Caco-2 (cell line): ENCODE results near the gene ELMO1. TPM values are rescaled to one million over a fixed set of nuclear protein-coding genes. Genes with fewer than 3 reads are reported as not detected.

Source experiments
- BruUV-seq: library from RNA; stranded (reverse); fragments of 400-500 nt; replicated peaks from 2 replicates; lab custom pipeline; 2021; lab: Mats Ljungman, UMichigan
- CTCF ChIA-PET: fragments of 300-600 bp; sonication (Branson Sonifier 250); formaldehyde crosslinking; loops from one replicate; lab custom pipeline; 2022; ENCODE audit warnings: antibody characterized with exemption; lab: Charles Lee
- POLR2A ChIA-PET: fragments of 300-600 bp; sonication (Branson Sonifier 250); formaldehyde crosslinking; loops from one replicate; lab custom pipeline; 2022; ENCODE audit warnings: antibody characterized with exemption; lab: Charles Lee
- DNase-seq, 2 experiments: peaks; one replicate each; pipeline versions ENCODE4 v3.0.0 to v3.0.0-alpha.2; 2020 to 2022
- H3K27me3 ChIP-seq: replicated peaks from 2 replicates; pipeline ENCODE4 v1.6.0; 2011; ENCODE audit warnings: low read length; ENCODE audit not compliant: control insufficient read depth, insufficient read depth
- H3K36me3 ChIP-seq: 2 replicates; pipeline ENCODE4 v1.5.1; 2011; ENCODE audit warnings: low read length; ENCODE audit not compliant: control insufficient read depth, insufficient read depth
- H3K4me1 ChIP-seq: fragments of 250-450 bp; sonication (Bioruptor Pico); 2 replicates; pipeline ENCODE4 v1.5.1; 2020; ENCODE audit warnings: mild to moderate bottlenecking
- H3K4me3 ChIP-seq: 2 replicates; pipeline ENCODE4 v1.5.1; 2011; ENCODE audit warnings: low read depth, mild to moderate bottlenecking, control low read depth, low read length
- H3K9me3 ChIP-seq: fragments of 250-450 bp; sonication (Bioruptor Pico); 2 replicates; pipeline ENCODE4 v1.5.1; 2020; ENCODE audit warnings: mild to moderate bottlenecking, moderate library complexity
- H3K27ac Mint-ChIP-seq: one replicate; pipeline ENCODE4 v1.8.0; 2022; ENCODE audit warnings: mixed read lengths; ENCODE audit not compliant: unreplicated experiment
- H3K27me3 Mint-ChIP-seq: one replicate; pipeline ENCODE4 v1.8.0; 2022; ENCODE audit warnings: mixed read lengths; ENCODE audit not compliant: insufficient read depth, unreplicated experiment
- H3K36me3 Mint-ChIP-seq: one replicate; pipeline ENCODE4 v1.8.0; 2022; ENCODE audit warnings: mild to moderate bottlenecking, mixed read lengths; ENCODE audit not compliant: insufficient read depth, unreplicated experiment
- H3K4me1 Mint-ChIP-seq: one replicate; pipeline ENCODE4 v1.8.0; 2022; ENCODE audit warnings: low read depth, mixed read lengths; ENCODE audit not compliant: unreplicated experiment
- H3K4me3 Mint-ChIP-seq: one replicate; pipeline ENCODE4 v1.8.0; 2022; ENCODE audit warnings: mild to moderate bottlenecking, moderate library complexity, mixed read lengths; ENCODE audit not compliant: unreplicated experiment
- H3K9me3 Mint-ChIP-seq: one replicate; pipeline ENCODE4 v1.8.0; 2022; ENCODE audit warnings: mixed read lengths; ENCODE audit not compliant: unreplicated experiment
- CTCF ChIP-seq, 2 experiments: fragments of 200-600 bp in 1 of 2; IDR thresholded peaks; 1 replicate in 1 of 2; 2 replicates in 1 of 2; pipeline versions ENCODE4 v1.5.1 to v1.8.0; 2011 to 2022; ENCODE audit warnings: antibody characterized with exemption in 1 of 2, control low read depth in 1 of 2, inconsistent platforms in 1 of 2, low read depth in 1 of 2, low read length in 1 of 2, mild to moderate bottlenecking in 1 of 2, moderate library complexity in 1 of 2; ENCODE audit not compliant: insufficient read depth in 1 of 2, severe bottlenecking in 1 of 2, unreplicated experiment in 1 of 2
- intact Hi-C: fragments of 100-400 bp; cut with micrococcal nuclease; formaldehyde crosslinking; loops from one replicate; pipeline ENCODE4 v1.10.0; 2022; ENCODE audit not compliant: unreplicated experiment
- total RNA-seq: library from RNA; stranded (reverse); gene quantifications from 2 replicates; pipeline ENCODE4 v1.2.3, GENCODE V29; 2022

ELMO1 gene
- total RNA-seq, 1 experiment from 2014 or later = 0.14 TPM

- no peak for DNase-seq
- H3K27ac Mint-ChIP-seq = no peak overlapping the region
- H3K27me3 Mint-ChIP-seq = no peaks in the 10 kb centered on the region
- ChIA-PET POLR2A (no interaction called here), CTCF (no interaction called here)
- H3K9me3 Mint-ChIP-seq = peaks cover 10% of the 10 kb centered on the region
- intact Hi-C loops = no loop called here
- Histone ChIP-seq H3K9me3 (no peaks in the 10 kb centered on the region), H3K4me1 (no peaks in the 10 kb centered on the region), H3K4me3 (no peak overlapping the region), H3K27me3 (no peaks in the 10 kb centered on the region), H3K36me3 (no peaks in the 10 kb centered on the region)
- no peak overlapping the region for H3K4me3 Mint-ChIP-seq
- no peaks in the 10 kb centered on the region for H3K36me3 Mint-ChIP-seq
- TF ChIP-seq CTCF (IDR thresholded peaks at IDR 0.05; ENCODE audit: insufficient read depth in 1 of 2, low read depth in 1 of 2, low read length in 1 of 2, severe bottlenecking in 1 of 2, unreplicated experiment in 1 of 2) = no peak
- no TSS peak for BruUV-seq
- no peaks in the 10 kb centered on the region for H3K4me1 Mint-ChIP-seq
These were observed 157.9 kb downstream of the ELMO1 start for GRCh38 chr7:37290731-37291130.

GRCh38 chr7:37289781-37290180 is 158.9 kb downstream of the ELMO1 start:
- H3K27ac Mint-ChIP-seq = no peak overlapping the region
- H3K4me3 Mint-ChIP-seq = no peak overlapping the region
- DNase-seq = no peak
- intact Hi-C loops = no loop called here
- no peak for TF ChIP-seq CTCF (IDR thresholded peaks at IDR 0.05; ENCODE audit: insufficient read depth in 1 of 2, low read depth in 1 of 2, low read length in 1 of 2, severe bottlenecking in 1 of 2, unreplicated experiment in 1 of 2)
- no peaks in the 10 kb centered on the region for H3K36me3 Mint-ChIP-seq
- no peak overlapping the region for H3K4me3 ChIP-seq
- H3K9me3 ChIP-seq = no peaks in the 10 kb centered on the region
- H3K4me1 Mint-ChIP-seq = no peaks in the 10 kb centered on the region
- BruUV-seq = no TSS peak
- no peaks in the 10 kb centered on the region for H3K4me1 ChIP-seq
- POLR2A ChIA-PET = no interaction called here
- H3K27me3 ChIP-seq = no peaks in the 10 kb centered on the region
- H3K36me3 ChIP-seq = no peaks in the 10 kb centered on the region
- no peaks in the 10 kb centered on the region for H3K27me3 Mint-ChIP-seq
- CTCF ChIA-PET = no interaction called here
- H3K9me3 Mint-ChIP-seq = peaks cover 10% of the 10 kb centered on the region

GRCh38 chr7:37289367-37289766 is 159.3 kb downstream of the ELMO1 start:
- Mint-ChIP-seq H3K27me3 (no peaks in the 10 kb centered on the region), H3K4me1 (no peaks in the 10 kb centered on the region), H3K27ac (no peak overlapping the region), H3K9me3 (peaks cover 10% of the 10 kb centered on the region), H3K36me3 (no peaks in the 10 kb centered on the region), H3K4me3 (no peak overlapping the region)
- no peak for TF ChIP-seq CTCF (IDR thresholded peaks at IDR 0.05; ENCODE audit: insufficient read depth in 1 of 2, low read depth in 1 of 2, low read length in 1 of 2, severe bottlenecking in 1 of 2, unreplicated experiment in 1 of 2)
- ChIA-PET POLR2A (no interaction called here), CTCF (no interaction called here)
- Histone ChIP-seq H3K9me3 (no peaks in the 10 kb centered on the region), H3K4me1 (no peaks in the 10 kb centered on the region), H3K36me3 (no peaks in the 10 kb centered on the region), H3K27me3 (no peaks in the 10 kb centered on the region), H3K4me3 (no peak overlapping the region)
- intact Hi-C loops = no loop called here
- DNase-seq = no peak
- no TSS peak for BruUV-seq
